B cell (primary cell): ENCODE results near the gene ENSA. TPM values are rescaled to one million over a fixed set of nuclear protein-coding genes. Genes with fewer than 3 reads are reported as not detected.
"Not testable (repeated sequence)": the region's sequence is repeated elsewhere in the genome, so short reads cannot be mapped to it uniquely, and the experiment has no call there.

Experiments
- ATAC-seq: fragments of 200-7000 bp; cut with Tn5 transposase; one replicate; pipeline ENCODE4 v1.10.0; 2021; ENCODE audit warnings: low read depth, mild to moderate bottlenecking, moderate number of reproducible peaks, moderate library complexity
- CTCF ChIA-PET: fragments of 350-600 bp; sonication (Branson Sonifier 250); formaldehyde crosslinking; loops from one replicate; lab custom pipeline; 2021; ENCODE audit warnings: antibody characterized with exemption, inconsistent platforms; lab: Charles Lee
- POLR2A ChIA-PET: fragments of 350-600 bp; sonication (Branson Sonifier 250); formaldehyde crosslinking; loops from one replicate; lab custom pipeline; 2021; ENCODE audit warnings: antibody characterized with exemption; lab: Charles Lee
- DNase-seq: peaks from one replicate; pipeline ENCODE4 v3.0.0; 2013
- H2AFZ ChIP-seq: 2 replicates; pipeline ENCODE4 v1.6.1; 2012; ENCODE audit warnings: mild to moderate bottlenecking, low read depth, low read length; ENCODE audit not compliant: insufficient read depth, poor library complexity, severe bottlenecking
- H3K27ac ChIP-seq, 2 donors: 1 replicate in 1 of 2; 2 replicates in 1 of 2; pipeline ENCODE4 v1.5.1; 2012 to 2013; ENCODE audit warnings: low read length in 2 of 2, mild to moderate bottlenecking in 2 of 2, moderate library complexity in 1 of 2
- H3K27me3 ChIP-seq, 4 experiments: fragments of 200-600 bp in 1 of 4; sonication (generic) in 1 of 4; replicated peaks in 1 of 4; 1 replicate in 2 of 4; 2 replicates in 2 of 4; pipeline versions ENCODE4 v1.6.1 to v1.7.0; 2013 to 2016; ENCODE audit warnings: low read length in 3 of 4, mild to moderate bottlenecking in 2 of 4, mixed read lengths in 1 of 4, moderate library complexity in 1 of 4; ENCODE audit not compliant: insufficient read depth in 4 of 4, control insufficient read depth in 3 of 4; ENCODE audit errors: control extremely low read depth in 1 of 4
- H3K36me3 ChIP-seq, 2 experiments: replicated peaks in 1 of 2; 1 replicate in 1 of 2; 2 replicates in 1 of 2; pipeline versions ENCODE4 v1.6.1 to v1.7.1; 2013; ENCODE audit warnings: low read length in 1 of 2; ENCODE audit not compliant: insufficient read depth in 2 of 2, control insufficient read depth in 1 of 2; ENCODE audit errors: control extremely low read depth in 1 of 2, extremely low read depth in 1 of 2
- H3K4me1 ChIP-seq, 2 donors: fragments of 200-600 bp in 1 of 2; sonication (generic) in 1 of 2; 1 replicate in 1 of 2; 2 replicates in 1 of 2; pipeline versions ENCODE4 v1.5.1 to v1.6.1; 2013 to 2017; ENCODE audit warnings: low read length in 2 of 2; ENCODE audit not compliant: control insufficient read depth in 2 of 2, insufficient read depth in 2 of 2
- H3K4me2 ChIP-seq: replicated peaks from 2 replicates; pipeline ENCODE3; 2012; ENCODE audit warnings: mild to moderate bottlenecking, low read depth, low read length; ENCODE audit not compliant: poor library complexity, severe bottlenecking
- H3K4me3 ChIP-seq, 5 experiments: fragments of 200-600 bp in 1 of 5; sonication (generic) in 1 of 5; 1 replicate in 3 of 5; 2 replicates in 2 of 5; pipeline versions ENCODE4 v1.5.1 to v1.7.0; 2011 to 2016; ENCODE audit warnings: low read length in 4 of 5, mild to moderate bottlenecking in 4 of 5, low read depth in 2 of 5, control low read depth in 1 of 5, moderate library complexity in 1 of 5; ENCODE audit not compliant: insufficient read depth in 1 of 5; ENCODE audit errors: control extremely low read depth in 1 of 5, extremely low read depth in 1 of 5
- H3K79me2 ChIP-seq: fragments of 200-600 bp; sonication (generic); one replicate; pipeline ENCODE4 v1.6.0; 2016; ENCODE audit warnings: low read length; ENCODE audit not compliant: control insufficient read depth, insufficient read depth
- H3K9ac ChIP-seq: fragments of 200-600 bp; sonication (generic); 2 replicates; pipeline ENCODE4 v1.6.1; 2017; ENCODE audit warnings: mild to moderate bottlenecking, low read length, moderate library complexity
- H3K9me3 ChIP-seq, 3 donors: one replicate each; pipeline versions ENCODE4 v1.6.1 to v1.7.1; 2013; ENCODE audit warnings: low read length in 2 of 3; ENCODE audit not compliant: control insufficient read depth in 2 of 3, insufficient read depth in 1 of 3; ENCODE audit errors: control extremely low read depth in 1 of 3
- H4K20me1 ChIP-seq: 2 replicates; pipeline ENCODE4 v1.6.0; 2012; ENCODE audit warnings: mild to moderate bottlenecking, low read length; ENCODE audit not compliant: insufficient read depth, control insufficient read depth, poor library complexity, severe bottlenecking
- H3K27ac Mint-ChIP-seq: one replicate; pipeline ENCODE4 v1.8.0; 2021; ENCODE audit warnings: mixed read lengths
- H3K27me3 Mint-ChIP-seq: one replicate; pipeline ENCODE4 v1.8.0; 2021; ENCODE audit warnings: mixed read lengths
- H3K4me1 Mint-ChIP-seq: one replicate; pipeline ENCODE4 v1.8.0; 2021; ENCODE audit warnings: mixed read lengths
- H3K4me3 Mint-ChIP-seq: one replicate; pipeline ENCODE4 v1.8.0; 2021; ENCODE audit warnings: mixed read lengths
- H3K9me3 Mint-ChIP-seq: one replicate; pipeline ENCODE4 v1.8.0; 2022; ENCODE audit warnings: mixed read lengths; ENCODE audit not compliant: insufficient read depth
- CTCF ChIP-seq: fragments of 200-600 bp; IDR thresholded peaks from one replicate; pipeline ENCODE4 v1.8.0; 2022; ENCODE audit warnings: antibody characterized with exemption, mild to moderate bottlenecking
- EZH2 ChIP-seq: IDR thresholded peaks from 2 replicates; pipeline ENCODE4 v1.6.1; 2012; ENCODE audit warnings: borderline replicate concordance, low read depth, mild to moderate bottlenecking, moderate library complexity, low read length; ENCODE audit not compliant: insufficient read depth, poor library complexity, severe bottlenecking
- WGBS: methylation state at CpG from one replicate; pipeline ENCODE4 v1.1.5; 2013; ENCODE audit warnings: missing lambda C conversion rate; ENCODE audit not compliant: insufficient coverage; 5-methylcytosine and 5-hydroxymethylcytosine counted together
- intact Hi-C: fragments of 100-400 bp; cut with micrococcal nuclease; formaldehyde crosslinking; loops from one replicate; pipeline ENCODE4 v1.10.0; 2022
- polyA plus RNA-seq: library from polyadenylated mRNA; depleted of rRNA; stranded (reverse); fragments of >200 nt; gene quantifications from 2 replicates; pipeline ENCODE4 v1.2.3, GENCODE V29; 2012
- total RNA-seq, 2 donors: library from RNA; stranded (reverse); fragments of 120-200 nt in 1 of 2; gene quantifications; 1 replicate in 1 of 2; 2 replicates in 1 of 2; pipeline versions ENCODE4 v1.2.3 to v1.2.4, GENCODE V29; 2013 to 2022

The ENSA gene
- total and polyA plus RNA-seq, 2 donors (not counting 1 experiment from before 2014, with no cell fraction given) = 85.5 to 115 TPM

GRCh38 chr1:150604226-150604588 is 25.2 kb downstream of the ENSA start:
- Histone ChIP-seq H3K36me3 (peaks cover 0 to 7% of the 10 kb centered on the region in 2 experiments), H4K20me1 (no peaks in the 10 kb centered on the region), H3K9me3 (no peaks in the 10 kb centered on the region), H3K27me3 (no peaks in the 10 kb centered on the region), H3K4me3 (no peak overlapping the region), H3K79me2 (peaks cover 7% of the 10 kb centered on the region), H3K4me2 (no peak overlapping the region), H3K9ac (no peak overlapping the region), H2AFZ (no peak overlapping the region), H3K27ac (no peak overlapping the region), H3K4me1 (no peaks in the 10 kb centered on the region)
- POLR2A ChIA-PET = interaction anchor here (1.1 kb wide), 1 partner anchor 41 kb away, joined by 3 read pairs; no protein-coding TSS in a partner anchor
- Mint-ChIP-seq H3K4me1 (no peaks in the 10 kb centered on the region), H3K27ac (no peak overlapping the region), H3K27me3 (no peaks in the 10 kb centered on the region), H3K9me3 (no peaks in the 10 kb centered on the region), H3K4me3 (no peak overlapping the region)
- ATAC-seq (no peak), DNase-seq (no peak)
- intact Hi-C loops = no loop called here
- no CpG with 5 or more reads among the region's 2 CpGs for WGBS
- CTCF ChIA-PET = interaction anchor here (0.5 to 1.9 kb wide), 2 partner anchors 24 to 496 kb away, joined by 4 read pairs; partner anchors contain the start of gene MCL1
- TF ChIP-seq CTCF = no peak

- no peak overlapping the region for H3K27ac ChIP-seq
- CTCF ChIA-PET = interaction anchor here (0.9 to 2.8 kb wide), 3 partner anchors 24 to 43 kb away, joined by 3 to 17 read pairs (median 4); partner anchors contain the start of gene MCL1
- H3K27me3 ChIP-seq = no peaks in the 10 kb centered on the region
- TF ChIP-seq EZH2 (no peak), CTCF (no peak)
- H3K4me1 Mint-ChIP-seq = no peaks in the 10 kb centered on the region
- H3K27ac Mint-ChIP-seq = no peak overlapping the region
- H3K4me2 ChIP-seq = no peak overlapping the region
- H3K9me3 Mint-ChIP-seq = no peaks in the 10 kb centered on the region
- H4K20me1 ChIP-seq = no peaks in the 10 kb centered on the region
- no peaks in the 10 kb centered on the region for H3K9me3 ChIP-seq
- peaks cover 7% of the 10 kb centered on the region for H3K79me2 ChIP-seq
- no peak overlapping the region for H3K4me3 Mint-ChIP-seq
- H3K36me3 ChIP-seq = peaks cover 0 to 7% of the 10 kb centered on the region in 2 experiments
- H3K4me1 ChIP-seq = no peaks in the 10 kb centered on the region
- H3K9ac ChIP-seq = no peak overlapping the region
- 100% methylated on average over 1 of the region's 3 CpGs for WGBS
- no peak for ATAC-seq
- no peak overlapping the region for H2AFZ ChIP-seq
- POLR2A ChIA-PET = interaction anchor here (0.7 to 1.1 kb wide), 2 partner anchors 41 to 378 kb away, joined by 3 read pairs; no protein-coding TSS in a partner anchor
- intact Hi-C loops = no loop called here
- H3K4me3 ChIP-seq = no peak overlapping the region
- DNase-seq = no peak
- no peaks in the 10 kb centered on the region for H3K27me3 Mint-ChIP-seq
Measured at GRCh38 chr1:150603711-150604110, 25.7 kb downstream of the ENSA start.

GRCh38 chr1:150602372-150602771 is 27.0 kb downstream of the ENSA start:
- H3K27me3 ChIP-seq, H3K9me3 Mint-ChIP-seq, H3K4me3 ChIP-seq, H3K27ac ChIP-seq, H3K4me1 ChIP-seq, H2AFZ ChIP-seq, H3K9me3 ChIP-seq, ATAC-seq, H3K36me3 ChIP-seq, H3K4me1 Mint-ChIP-seq, intact Hi-C loops, H3K9ac ChIP-seq, H3K27me3 Mint-ChIP-seq, H3K4me2 ChIP-seq, H3K4me3 Mint-ChIP-seq, H4K20me1 ChIP-seq, H3K27ac Mint-ChIP-seq, DNase-seq, H3K79me2 ChIP-seq: not testable (repeated sequence)
- POLR2A ChIA-PET = interaction anchor here (0.6 kb wide), 1 partner anchor 12 kb away, joined by 4 read pairs; no protein-coding TSS in a partner anchor
- WGBS = no CpG with 5 or more reads among the region's 12 CpGs
- CTCF ChIA-PET = interaction anchor here (1.1 to 2.8 kb wide), 2 partner anchors 42 to 324 kb away, joined by 3 to 17 read pairs; no protein-coding TSS in a partner anchor
